ENCODE data around the gene POLD4. TPM values are rescaled to one million over a fixed set of nuclear protein-coding genes. Genes with fewer than 3 reads are reported as not detected.

POLD4 gene
- total RNA-seq, 1 donor = 59.4 TPM

DNA sequence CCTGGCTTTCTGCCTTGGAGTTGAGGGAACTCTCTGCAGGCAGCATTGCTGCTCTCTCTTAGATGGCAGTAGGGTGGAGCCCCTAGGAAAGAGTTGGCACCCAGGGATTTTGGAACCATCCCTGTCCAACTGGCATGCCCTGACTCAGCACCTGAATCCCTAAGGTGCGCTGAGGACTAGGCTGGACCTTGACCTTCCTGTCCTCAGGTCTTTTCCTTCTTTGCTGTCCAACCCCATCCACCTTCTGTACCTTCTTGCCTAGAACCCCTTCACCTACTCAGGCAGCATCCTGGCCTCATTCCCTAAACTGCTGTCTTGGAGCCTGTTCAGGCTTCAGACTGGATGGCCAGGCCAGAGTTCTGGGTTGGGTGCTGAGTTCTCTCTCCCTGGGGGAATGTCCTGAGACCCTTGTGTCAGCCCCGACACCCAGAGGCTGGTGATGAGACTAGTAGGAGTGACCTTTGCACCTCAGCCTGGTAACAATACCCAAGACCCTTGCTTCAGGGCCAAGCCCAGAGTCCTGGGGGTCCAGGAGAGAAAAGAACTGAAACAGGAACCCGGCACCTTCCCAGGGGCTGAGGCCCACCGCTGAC, 2.5 kb upstream of the POLD4 start:
- Histone ChIP-seq H3K4me2 (ENCODE audit: insufficient read depth, low read length) (no peak overlapping the region), H4K20me1 (ENCODE audit: insufficient read depth, low read length) (no peaks in the 10 kb centered on the region), H3K4me1 (ENCODE audit: insufficient read depth, low read length) (peaks cover 69% of the 10 kb centered on the region), H3K27me3 (ENCODE audit: insufficient read depth, low read length) (no peaks in the 10 kb centered on the region), H3K27ac (ENCODE audit: low read depth, low read length) (peak overlapping the region; percentile 90), H3K4me3 (ENCODE audit: insufficient read depth, low read length) (no peak overlapping the region), H2AFZ (ENCODE audit: low read length) (no peak overlapping the region), H3K9me3 (ENCODE audit: low read depth, low read length) (no peaks in the 10 kb centered on the region), H3K79me2 (ENCODE audit: insufficient read depth, low read length) (peaks cover 18% of the 10 kb centered on the region), H3K36me3 (ENCODE audit: insufficient read depth, low read length) (peaks cover 4% of the 10 kb centered on the region)
- no peak for DNase-seq (ENCODE audit: insufficient read length, low spot score, missing footprints)
- TF ChIP-seq, protein P1, sequence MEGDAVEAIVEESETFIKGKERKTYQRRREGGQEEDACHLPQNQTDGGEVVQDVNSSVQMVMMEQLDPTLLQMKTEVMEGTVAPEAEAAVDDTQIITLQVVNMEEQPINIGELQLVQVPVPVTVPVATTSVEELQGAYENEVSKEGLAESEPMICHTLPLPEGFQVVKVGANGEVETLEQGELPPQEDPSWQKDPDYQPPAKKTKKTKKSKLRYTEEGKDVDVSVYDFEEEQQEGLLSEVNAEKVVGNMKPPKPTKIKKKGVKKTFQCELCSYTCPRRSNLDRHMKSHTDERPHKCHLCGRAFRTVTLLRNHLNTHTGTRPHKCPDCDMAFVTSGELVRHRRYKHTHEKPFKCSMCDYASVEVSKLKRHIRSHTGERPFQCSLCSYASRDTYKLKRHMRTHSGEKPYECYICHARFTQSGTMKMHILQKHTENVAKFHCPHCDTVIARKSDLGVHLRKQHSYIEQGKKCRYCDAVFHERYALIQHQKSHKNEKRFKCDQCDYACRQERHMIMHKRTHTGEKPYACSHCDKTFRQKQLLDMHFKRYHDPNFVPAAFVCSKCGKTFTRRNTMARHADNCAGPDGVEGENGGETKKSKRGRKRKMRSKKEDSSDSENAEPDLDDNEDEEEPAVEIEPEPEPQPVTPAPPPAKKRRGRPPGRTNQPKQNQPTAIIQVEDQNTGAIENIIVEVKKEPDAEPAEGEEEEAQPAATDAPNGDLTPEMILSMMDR (IDR thresholded peaks at IDR 0.05; ENCODE audit: extremely low read depth, low read depth, low read length) = no peak

DNA sequence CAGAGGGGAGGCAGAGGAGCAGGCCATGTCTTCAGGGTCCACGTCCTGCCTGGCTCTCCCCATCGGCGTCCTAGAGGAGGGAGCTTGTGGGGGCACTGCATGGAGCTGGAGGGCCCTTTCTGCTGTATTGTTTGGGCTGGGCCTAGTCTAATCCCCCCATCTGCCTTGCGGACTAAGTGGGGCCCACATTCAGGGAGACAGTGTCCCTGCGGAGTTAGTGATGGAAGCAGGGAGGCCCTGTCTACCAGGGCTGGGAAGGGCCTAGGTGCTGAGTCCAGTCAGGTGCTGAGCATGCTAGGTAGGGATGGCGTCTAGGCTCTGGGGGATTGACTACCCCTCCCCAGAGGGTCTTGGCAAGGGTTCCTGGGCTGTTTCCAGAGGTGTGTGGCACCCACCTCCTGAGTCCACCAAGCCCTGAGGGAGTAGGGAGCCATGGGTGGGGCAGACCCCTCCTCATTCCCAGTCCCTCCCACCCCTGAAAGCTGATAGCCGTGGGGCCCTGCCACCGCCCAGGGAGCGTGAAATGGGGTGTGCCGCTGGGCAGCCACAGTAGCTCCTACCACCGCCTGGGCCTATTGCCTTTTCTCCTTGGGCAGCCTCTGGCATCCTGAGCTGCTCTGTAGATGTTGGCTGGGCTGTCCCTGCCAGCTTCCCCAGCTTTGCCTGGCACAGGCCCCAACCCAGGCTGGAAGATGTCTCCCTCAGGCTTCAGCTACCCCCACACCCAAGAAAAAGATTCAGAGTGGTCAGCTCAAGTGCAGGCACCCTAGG, 1.9 kb upstream of the POLD4 start:
- H3K9me3 ChIP-seq (ENCODE audit: low read depth, low read length) = no peaks in the 10 kb centered on the region
- TF ChIP-seq, protein P1 (IDR thresholded peaks at IDR 0.05; ENCODE audit: extremely low read depth, low read depth, low read length) = no peak
- peak overlapping the region; percentile 90 for H3K27ac ChIP-seq (ENCODE audit: low read depth, low read length)
- peaks cover 18% of the 10 kb centered on the region for H3K79me2 ChIP-seq (ENCODE audit: insufficient read depth, low read length)
- peak; percentile 62 for DNase-seq (ENCODE audit: insufficient read length, low spot score, missing footprints)
- H4K20me1 ChIP-seq (ENCODE audit: insufficient read depth, low read length) = no peaks in the 10 kb centered on the region
- peak overlapping the region; percentile 23 for H3K4me3 ChIP-seq (ENCODE audit: insufficient read depth, low read length)
- no peak overlapping the region for H2AFZ ChIP-seq (ENCODE audit: low read length)
- no peaks in the 10 kb centered on the region for H3K27me3 ChIP-seq (ENCODE audit: insufficient read depth, low read length)
- peaks cover 4% of the 10 kb centered on the region for H3K36me3 ChIP-seq (ENCODE audit: insufficient read depth, low read length)
- peaks cover 69% of the 10 kb centered on the region for H3K4me1 ChIP-seq (ENCODE audit: insufficient read depth, low read length)
- peak overlapping the region; percentile 11 for H3K4me2 ChIP-seq (ENCODE audit: insufficient read depth, low read length)

DNA sequence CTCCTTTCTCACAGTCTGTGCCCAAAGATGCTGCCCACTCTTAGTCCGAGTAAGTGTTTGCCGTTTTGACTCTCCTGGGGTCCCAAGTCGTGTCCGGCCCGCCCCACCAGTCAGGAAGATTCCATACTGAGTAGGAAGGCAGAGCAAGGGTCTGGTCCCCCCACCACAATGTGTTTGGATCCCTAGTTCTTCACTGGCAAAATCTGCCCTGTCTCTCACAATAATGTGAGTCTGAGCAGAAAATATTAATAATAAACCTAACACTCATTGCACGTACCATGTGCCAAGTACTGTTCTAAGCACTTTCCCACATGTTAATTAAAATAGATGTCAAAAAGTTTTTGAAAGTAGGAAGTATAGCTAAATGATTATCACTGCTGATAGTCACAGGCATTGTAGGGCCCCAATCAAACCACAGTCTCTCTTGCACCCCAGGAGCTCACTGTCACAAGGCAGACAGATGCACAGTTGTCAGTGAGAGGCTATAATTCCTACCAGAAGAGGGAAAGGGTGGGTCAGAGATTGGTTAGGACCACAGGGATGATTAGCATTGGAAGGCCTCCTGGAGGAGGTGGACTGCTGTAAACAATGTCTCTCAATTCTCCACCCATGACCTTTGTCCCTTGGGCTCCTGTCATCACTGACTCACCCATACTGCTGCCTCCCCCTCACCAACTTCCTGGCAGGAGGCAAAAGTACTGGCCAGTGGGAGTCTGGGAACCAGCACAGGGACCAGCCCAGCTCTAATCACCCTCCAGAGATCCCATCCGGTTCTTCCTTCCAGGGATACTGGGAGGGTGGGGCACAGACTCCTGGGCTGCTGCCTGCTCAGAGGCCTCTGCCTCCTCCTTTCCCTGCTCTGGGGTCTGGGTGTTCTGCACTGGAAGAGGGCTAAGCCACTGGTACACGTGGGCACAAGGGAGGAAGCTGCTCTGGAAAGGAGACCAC, 1.0 kb upstream of the POLD4 start:
- no peaks in the 10 kb centered on the region for H3K9me3 ChIP-seq (ENCODE audit: low read depth, low read length)
- TF ChIP-seq, protein P1 (IDR thresholded peaks at IDR 0.05; ENCODE audit: extremely low read depth, low read depth, low read length) = peak; percentile 20
- peak; percentile 98 for DNase-seq (ENCODE audit: insufficient read length, low spot score, missing footprints)
- H3K4me1 ChIP-seq (ENCODE audit: insufficient read depth, low read length) = peaks cover 74% of the 10 kb centered on the region
- peaks cover 4% of the 10 kb centered on the region for H3K36me3 ChIP-seq (ENCODE audit: insufficient read depth, low read length)
- H3K27me3 ChIP-seq (ENCODE audit: insufficient read depth, low read length) = no peaks in the 10 kb centered on the region
- H4K20me1 ChIP-seq (ENCODE audit: insufficient read depth, low read length) = no peaks in the 10 kb centered on the region
- peaks cover 18% of the 10 kb centered on the region for H3K79me2 ChIP-seq (ENCODE audit: insufficient read depth, low read length)
- H3K4me3 ChIP-seq (ENCODE audit: insufficient read depth, low read length) = peak overlapping the region; percentile 76
- H3K4me2 ChIP-seq (ENCODE audit: insufficient read depth, low read length) = peak overlapping the region; percentile 91
- H3K27ac ChIP-seq (ENCODE audit: low read depth, low read length) = peak overlapping the region; percentile 90
- no peak overlapping the region for H2AFZ ChIP-seq (ENCODE audit: low read length)
